Subcutaneous preadipocyte (primary cell): ENCODE data around the gene EIF4A2. TPM values are rescaled to one million over a fixed set of nuclear protein-coding genes. Genes with fewer than 3 reads are reported as not detected.

Experiments
- small RNA-seq: library from RNA; depleted of rRNA; stranded (forward); fragments of <200 nt; gene quantifications from one replicate; pipeline ENCODE3, GENCODE V24; 2012
- total RNA-seq: library from RNA; depleted of rRNA; stranded (reverse); fragments of >200 nt; gene quantifications from 2 replicates; pipeline ENCODE4 v1.2.3, GENCODE V29; 2012

The EIF4A2 gene
- total RNA-seq: 344 and 390 TPM in 2 replicates

DNA sequence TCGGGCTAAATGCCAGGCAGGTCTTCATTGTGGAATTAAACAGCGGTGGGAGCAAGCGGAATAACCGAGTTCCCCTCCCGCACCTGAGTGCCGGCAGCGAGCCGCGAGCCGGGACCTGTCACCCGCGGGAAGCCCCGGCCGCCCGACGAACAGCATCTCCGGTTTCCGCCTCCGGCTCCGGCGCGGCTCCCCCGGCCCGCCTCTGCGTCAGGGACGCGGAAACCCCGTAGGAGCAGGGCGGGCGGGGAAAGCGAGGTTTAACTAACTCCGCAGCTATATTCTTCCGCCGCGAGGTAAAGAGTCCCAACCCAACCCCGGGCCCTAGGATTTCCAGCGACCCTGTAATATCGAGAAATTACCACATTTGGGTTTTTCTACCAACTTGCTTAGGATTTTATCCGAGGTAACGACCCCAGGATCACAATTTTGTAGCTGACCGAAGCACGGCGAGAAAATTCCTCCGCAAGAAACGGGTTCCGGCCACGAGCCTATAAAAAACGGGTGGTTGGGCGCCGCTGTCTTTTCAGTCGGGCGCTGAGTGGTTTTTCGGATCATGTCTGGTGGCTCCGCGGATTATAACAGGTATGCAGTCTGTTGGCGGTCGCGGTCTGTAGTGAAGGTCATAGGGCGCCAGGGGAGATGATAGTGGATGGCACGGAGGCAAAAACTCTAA is at the start of gene EIF4A2:
TSS of gene EIF4A2 (plus strand) at position 520 of the 673 bp plus-strand sequence. CDS start at position 554, 34 bp downstream.

GRCh38 chr3:186806089-186807055 is 23.0 kb downstream of the EIF4A2 start, which contains the start of gene RFC4:
Gene RFC4 (minus strand): TSS chr3:186806482. CDS start chr3:186804713, 1,769 bp downstream.

Small RNA genes within 50 kb of the gene (small RNA-seq; reads per million reads assigned to genes)
- gene RF00092 (not detected), gene RNU6-1105P (not detected), gene SNORA4 (not detected), gene SNORA63 (not detected), gene SNORA81 (not detected), gene SNORD2 (not detected)

Other genes starting within 250 kb of the EIF4A2 start
- gene CRYGS, start 239.2 kb upstream of the EIF4A2 start, total RNA-seq: 1.8 and 2.3 TPM in 2 replicates
- gene TBCCD1, start 216.2 kb upstream of the EIF4A2 start, total RNA-seq: 14.7 and 19.7 TPM in 2 replicates
- 26.1 and 37.9 TPM in 2 replicates for gene DNAJB11, start 212.9 kb upstream of the EIF4A2 start, total RNA-seq
- not detected in 2 replicates for gene AHSG, start 170.5 kb upstream of the EIF4A2 start, total RNA-seq
- gene FETUB, start 143.2 kb upstream of the EIF4A2 start, total RNA-seq: not detected in 2 replicates
- gene HRG, start 117.6 kb upstream of the EIF4A2 start, total RNA-seq: not detected in 2 replicates
- gene KNG1, start 66.2 kb upstream of the EIF4A2 start, total RNA-seq: not detected in 2 replicates
- gene RFC4, start 22.9 kb downstream of the EIF4A2 start, total RNA-seq: 24.3 and 38.5 TPM in 2 replicates
- not detected in 2 replicates for gene ADIPOQ, start 59.1 kb downstream of the EIF4A2 start, total RNA-seq
- gene ST6GAL1, start 146.9 kb downstream of the EIF4A2 start, total RNA-seq: 0.73 and 0.78 TPM in 2 replicates